Mucosa of rectum (tissue), 2 donors: Measurements from ENCODE around the gene GLYATL1.

ENCODE experiments used
- H3K27ac ChIP-seq, 2 donors: one replicate each; pipeline ENCODE4 v1.7.0; 2013; ENCODE audit warnings: inconsistent platforms in 2 of 2, low read depth in 2 of 2, low read length in 2 of 2
- H3K27me3 ChIP-seq, 2 donors: one replicate each; pipeline ENCODE4 v1.7.0; 2013; ENCODE audit warnings: low read length in 2 of 2; ENCODE audit not compliant: control insufficient read depth in 2 of 2, insufficient read depth in 2 of 2
- H3K36me3 ChIP-seq, 2 donors: one replicate each; pipeline ENCODE4 v1.7.0; 2013; ENCODE audit warnings: low read length in 2 of 2; ENCODE audit not compliant: control insufficient read depth in 2 of 2, insufficient read depth in 2 of 2
- H3K4me1 ChIP-seq, 2 donors: one replicate each; pipeline ENCODE4 v1.7.0; 2013; ENCODE audit warnings: low read length in 2 of 2, mild to moderate bottlenecking in 1 of 2; ENCODE audit not compliant: control insufficient read depth in 2 of 2, insufficient read depth in 2 of 2
- H3K4me3 ChIP-seq, 2 donors: one replicate each; pipeline ENCODE4 v1.7.0; 2013; ENCODE audit warnings: low read length in 2 of 2
- H3K9ac ChIP-seq, 2 donors: one replicate each; pipeline ENCODE4 v1.7.0; 2013; ENCODE audit warnings: low read length in 2 of 2, low read depth in 1 of 2, mild to moderate bottlenecking in 1 of 2
- H3K9me3 ChIP-seq, 2 donors: one replicate each; pipeline ENCODE4 v1.7.0; 2013; ENCODE audit warnings: low read length in 2 of 2; ENCODE audit not compliant: control insufficient read depth in 2 of 2
- donor health status: healthy.
- donor health status: Normal muscosa, but diverticular disease.

Gene GLYATL1

DNA sequence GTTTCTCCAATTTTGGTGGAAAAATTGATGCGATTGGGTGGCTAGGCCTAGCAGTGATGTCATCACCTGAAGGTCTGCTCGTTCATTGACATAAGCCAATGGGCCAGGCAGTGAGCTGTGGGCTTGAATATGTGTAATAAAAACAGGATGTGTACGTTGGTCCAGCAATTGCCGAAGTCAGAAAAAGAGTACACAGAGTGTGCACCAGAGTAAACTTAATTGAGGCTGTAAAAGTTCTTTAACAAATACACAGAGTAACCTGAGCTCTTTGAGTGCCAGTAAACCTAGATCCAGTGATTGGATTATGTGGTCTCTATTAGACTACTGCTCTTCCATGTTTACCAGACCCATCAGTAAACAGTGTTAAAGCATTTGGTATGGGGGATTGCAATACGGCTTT, 13.0 kb upstream of the GLYATL1 start:
- Histone ChIP-seq H3K36me3 (no peaks in the 10 kb centered on the region), H3K27ac (no peak overlapping the region), H3K4me1 (peaks cover 12 to 28% of the 10 kb centered on the region in 2 donors), H3K9me3 (no peaks in the 10 kb centered on the region), H3K4me3 (no peak overlapping the region), H3K9ac (no peak overlapping the region), H3K27me3 (no peaks in the 10 kb centered on the region)

DNA sequence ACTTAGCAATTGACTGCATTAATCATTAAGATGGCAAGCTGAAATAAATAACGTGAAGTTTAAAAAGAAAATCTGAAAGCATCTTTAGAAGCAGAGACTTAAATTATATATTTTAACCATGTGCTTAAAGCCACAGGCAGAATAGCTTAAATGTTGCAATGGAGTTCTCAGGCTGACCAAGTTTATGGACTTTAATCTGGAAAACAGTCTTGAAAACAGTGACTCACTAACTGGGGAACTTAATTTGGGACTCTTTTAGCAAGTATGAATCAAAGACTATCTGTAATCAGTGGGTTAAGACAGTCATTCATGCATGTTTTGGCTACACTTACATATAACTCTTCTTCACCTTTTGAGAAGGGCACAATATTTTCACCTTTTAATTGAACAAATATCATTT, 12.6 kb upstream of the GLYATL1 start:
- H3K9ac ChIP-seq, result no peak overlapping the region
- no peak overlapping the region for H3K4me3 ChIP-seq
- no peaks in the 10 kb centered on the region for H3K36me3 ChIP-seq
- no peaks in the 10 kb centered on the region for H3K27me3 ChIP-seq
- peaks cover 12 to 23% of the 10 kb centered on the region in 2 donors for H3K4me1 ChIP-seq
- H3K9me3 ChIP-seq, result no peaks in the 10 kb centered on the region
- no peak overlapping the region for H3K27ac ChIP-seq

DNA sequence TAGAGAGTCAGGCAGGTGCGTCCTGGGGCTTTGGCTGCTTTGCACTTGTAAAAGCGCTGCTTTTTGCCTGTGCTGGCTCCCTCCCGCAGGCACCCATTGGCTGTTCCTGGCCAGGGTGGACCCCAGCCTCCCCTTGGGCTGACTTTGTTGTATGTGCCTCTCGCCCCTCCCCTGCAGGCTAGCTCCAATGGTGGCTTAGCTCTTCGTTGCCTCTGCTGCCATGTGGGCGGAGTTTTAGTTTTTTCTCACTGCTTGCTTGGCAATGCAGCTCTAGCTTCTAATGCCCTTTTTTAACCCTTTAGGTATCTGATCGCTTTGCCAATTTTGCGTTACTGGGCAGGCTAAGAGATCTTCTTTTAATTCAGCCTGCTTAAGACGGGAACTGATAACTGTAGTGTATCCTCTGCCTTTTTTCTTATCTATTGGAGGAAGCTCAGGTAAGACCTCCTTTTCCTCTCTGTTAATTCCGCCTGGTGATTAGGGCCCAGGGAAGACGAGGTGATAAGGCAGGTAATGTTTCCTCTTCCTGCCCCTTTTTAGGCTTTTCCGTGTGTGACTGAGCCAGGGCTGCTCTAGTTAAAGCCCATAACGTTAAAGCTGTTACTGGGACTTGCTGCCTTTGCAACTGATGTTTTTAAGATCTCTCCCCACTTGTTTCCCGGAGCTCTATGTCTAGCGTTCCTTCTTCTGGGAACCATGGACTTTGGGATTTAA, 11.7 kb upstream of the GLYATL1 start:
- Histone ChIP-seq H3K36me3 (no peaks in the 10 kb centered on the region), H3K9ac (no peak overlapping the region), H3K27me3 (no peaks in the 10 kb centered on the region), H3K27ac (no peak overlapping the region), H3K4me1 (peaks cover 7 to 15% of the 10 kb centered on the region in 2 donors), H3K9me3 (no peaks in the 10 kb centered on the region), H3K4me3 (peak overlapping the region; percentile 8 to 53)

DNA sequence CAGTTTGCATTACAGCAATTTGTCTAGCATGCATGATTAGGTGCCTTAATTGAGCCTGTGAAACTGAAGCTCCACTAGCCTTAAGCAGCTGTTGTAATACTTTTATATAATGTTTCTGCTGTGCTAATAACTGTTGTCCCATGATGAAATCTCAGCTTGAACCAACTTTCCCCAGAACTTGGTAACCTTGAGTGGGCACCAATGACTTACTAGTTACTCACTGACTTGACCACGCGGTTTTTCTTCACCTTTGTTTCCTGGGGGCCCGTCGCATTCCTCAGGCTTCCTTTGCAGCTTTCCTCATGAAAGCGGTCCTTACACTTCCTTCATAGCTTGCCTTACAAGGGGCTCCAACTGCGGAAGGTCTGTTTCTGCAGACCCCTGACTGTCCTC, 11.2 kb upstream of the GLYATL1 start:
- Histone ChIP-seq H3K9me3 (no peaks in the 10 kb centered on the region), H3K4me1 (peaks cover 7 to 11% of the 10 kb centered on the region in 2 donors), H3K36me3 (no peaks in the 10 kb centered on the region), H3K9ac (no peak overlapping the region), H3K27me3 (no peaks in the 10 kb centered on the region), H3K27ac (no peak overlapping the region), H3K4me3 (peak overlapping the region; percentile 8 to 53)

DNA sequence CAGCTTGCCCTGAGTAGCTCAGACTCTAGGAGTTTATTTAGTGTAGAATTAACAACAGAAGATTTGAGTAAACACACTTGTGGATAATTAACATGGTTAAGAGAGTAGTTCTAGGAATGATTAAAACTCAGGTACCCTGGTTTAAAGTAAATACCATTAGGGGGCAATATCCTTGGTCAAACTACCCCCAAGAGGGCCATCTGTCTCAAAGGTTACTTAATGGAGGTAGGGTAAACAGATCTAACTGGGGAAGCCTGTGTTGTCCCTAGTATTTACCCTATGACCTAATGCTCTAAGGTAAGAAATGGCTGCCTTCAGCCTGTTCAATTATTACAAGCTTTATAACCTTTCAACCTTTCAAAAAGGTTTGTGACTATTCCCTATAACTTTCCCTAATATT, 10.6 kb upstream of the GLYATL1 start:
- Histone ChIP-seq H3K9me3 (no peaks in the 10 kb centered on the region), H3K9ac (no peak overlapping the region), H3K36me3 (no peaks in the 10 kb centered on the region), H3K27me3 (no peaks in the 10 kb centered on the region), H3K27ac (no peak overlapping the region), H3K4me1 (peaks cover 7 to 11% of the 10 kb centered on the region in 2 donors), H3K4me3 (no peak overlapping the region)

DNA sequence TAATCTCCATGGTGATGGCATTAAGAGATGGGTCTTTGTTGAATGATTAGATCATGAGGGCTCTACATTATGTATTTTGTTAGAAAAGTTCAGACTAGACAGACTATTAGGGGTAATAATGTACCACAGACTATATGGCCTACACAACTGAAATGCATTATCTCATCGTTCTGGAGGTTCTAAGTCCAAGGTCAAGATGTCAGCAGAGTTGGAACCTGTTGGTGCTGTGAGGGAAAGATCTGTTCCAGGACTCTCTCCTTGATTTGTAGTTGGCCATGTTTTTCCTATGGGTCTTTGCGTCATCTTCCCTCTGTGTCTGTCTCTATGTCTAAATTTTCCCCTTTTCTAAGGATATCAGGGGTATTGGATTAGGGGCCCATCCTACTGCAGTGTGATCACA, 8.4 kb upstream of the GLYATL1 start:
- H3K27ac ChIP-seq, result no peak overlapping the region

DNA sequence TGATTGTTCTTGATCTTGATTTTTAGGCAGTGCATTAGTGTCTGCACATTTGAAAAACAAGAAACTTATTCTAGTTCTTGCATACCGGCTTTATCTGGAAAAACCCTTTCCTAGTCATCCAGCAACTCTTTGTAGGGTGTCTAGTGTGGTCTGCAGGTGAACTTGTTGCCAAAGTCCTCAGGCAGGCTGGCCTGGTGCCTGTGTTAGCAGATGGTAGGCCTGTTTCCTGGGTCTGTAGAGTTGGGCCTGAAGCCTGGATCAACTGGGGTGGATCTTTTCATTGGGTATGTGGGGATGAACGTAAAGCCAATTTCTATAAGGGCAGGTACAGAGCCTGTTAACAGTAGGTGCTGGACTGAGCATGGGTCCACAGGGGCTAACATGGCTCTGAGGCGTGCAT, 5.6 kb upstream of the GLYATL1 start:
- H3K9ac ChIP-seq, result no peak overlapping the region
- no peak overlapping the region for H3K4me3 ChIP-seq
- H3K36me3 ChIP-seq, result no peaks in the 10 kb centered on the region
- H3K27ac ChIP-seq, result no peak overlapping the region
- no peaks in the 10 kb centered on the region for H3K4me1 ChIP-seq
- no peaks in the 10 kb centered on the region for H3K9me3 ChIP-seq
- no peaks in the 10 kb centered on the region for H3K27me3 ChIP-seq

More for the DNA sequence above, 8.4 kb upstream of the GLYATL1 start:
- Histone ChIP-seq H3K36me3 (no peaks in the 10 kb centered on the region), H3K4me3 (no peak overlapping the region), H3K9me3 (no peaks in the 10 kb centered on the region), H3K4me1 (peaks cover 7 to 11% of the 10 kb centered on the region in 2 donors), H3K9ac (no peak overlapping the region), H3K27me3 (no peaks in the 10 kb centered on the region)

DNA sequence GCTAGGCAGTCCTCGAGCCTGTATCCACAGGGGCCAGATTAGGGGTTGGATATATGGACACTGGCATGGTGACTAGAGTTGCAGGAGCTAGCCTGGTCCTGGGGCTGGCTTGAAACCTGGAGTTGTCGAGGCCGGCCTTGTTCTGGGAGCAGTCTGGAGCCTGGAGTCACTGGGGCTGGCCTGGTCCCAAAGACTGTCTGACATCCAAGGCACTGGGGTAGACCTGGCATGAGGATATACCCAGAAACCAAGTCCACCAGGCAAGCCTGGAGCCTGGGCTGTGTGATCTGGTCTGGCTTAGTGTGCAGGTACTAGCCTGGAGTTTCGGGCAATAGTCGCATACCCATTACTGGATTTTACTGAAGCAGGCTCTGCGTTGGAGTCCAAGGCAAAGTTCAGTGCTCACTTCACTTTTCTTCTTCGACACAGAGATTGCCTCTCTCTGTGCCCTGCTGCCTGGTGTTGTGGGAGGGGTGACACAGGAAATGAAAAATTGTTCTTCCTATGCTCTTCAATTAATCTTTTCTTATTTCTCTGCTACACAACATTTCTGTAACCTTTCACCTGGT, 4.3 kb upstream of the GLYATL1 start:
- Histone ChIP-seq H3K36me3 (no peaks in the 10 kb centered on the region), H3K27ac (no peak overlapping the region), H3K9me3 (no peaks in the 10 kb centered on the region), H3K9ac (no peak overlapping the region), H3K4me1 (no peaks in the 10 kb centered on the region), H3K27me3 (no peaks in the 10 kb centered on the region), H3K4me3 (no peak overlapping the region)

DNA sequence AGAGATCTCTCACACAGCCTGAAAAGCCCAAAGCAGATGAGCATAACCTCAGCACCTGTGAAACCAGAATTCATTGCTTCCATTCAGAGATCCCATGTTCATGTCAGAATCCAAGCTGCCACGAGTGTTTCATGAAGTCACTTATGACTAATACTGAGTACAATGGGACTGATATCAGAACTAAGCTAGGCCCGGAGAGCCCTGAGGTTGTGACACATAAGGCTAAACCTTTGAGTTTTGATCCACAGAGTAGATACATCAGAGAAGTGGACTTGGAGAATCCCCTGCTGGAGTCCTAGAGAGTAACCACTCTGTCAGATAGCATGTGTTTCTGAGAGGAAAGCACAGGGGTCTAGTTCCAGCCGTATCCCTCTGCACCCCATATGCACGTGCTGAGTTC, 890 bp upstream of the GLYATL1 start:
- Histone ChIP-seq H3K9ac (no peak overlapping the region), H3K4me1 (no peaks in the 10 kb centered on the region), H3K36me3 (no peaks in the 10 kb centered on the region), H3K9me3 (no peaks in the 10 kb centered on the region), H3K27ac (no peak overlapping the region), H3K4me3 (no peak overlapping the region), H3K27me3 (no peaks in the 10 kb centered on the region)

DNA sequence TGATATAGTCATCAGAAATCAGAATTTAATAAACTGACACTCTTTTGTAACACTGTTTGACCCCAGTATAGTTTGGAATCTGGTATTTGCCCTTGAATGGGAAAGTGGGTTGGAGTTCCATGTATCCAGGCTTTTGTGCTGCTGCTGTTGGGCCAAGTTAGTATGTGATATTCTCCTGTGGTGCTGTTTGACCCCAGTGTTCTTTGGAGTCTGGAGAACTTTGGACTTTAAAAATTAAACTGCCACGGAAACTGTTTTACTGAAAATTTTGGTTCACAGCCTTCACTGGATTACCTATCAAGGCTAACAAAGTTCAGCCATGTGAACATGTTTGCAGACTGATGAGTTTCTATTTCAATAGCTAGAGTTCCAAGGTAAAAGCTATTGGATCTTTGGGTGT, 740 bp downstream of the GLYATL1 start:
- Histone ChIP-seq H3K9ac (no peak overlapping the region), H3K27ac (no peak overlapping the region)

More for the DNA sequence above, 740 bp downstream of the GLYATL1 start:
- H3K4me1 ChIP-seq, result no peaks in the 10 kb centered on the region
- H3K27me3 ChIP-seq, result no peaks in the 10 kb centered on the region
- no peaks in the 10 kb centered on the region for H3K36me3 ChIP-seq
- no peaks in the 10 kb centered on the region for H3K9me3 ChIP-seq
- no peak overlapping the region for H3K4me3 ChIP-seq
